Germinal center (tissue), 1 donor: ENCODE data around the gene ZNRF1.

Experiments
- DNase-seq: peaks from one replicate; pipeline ENCODE4 v3.0.0; 2012; ENCODE audit warnings: mixed read lengths, low spot score

ZNRF1 gene

DNA sequence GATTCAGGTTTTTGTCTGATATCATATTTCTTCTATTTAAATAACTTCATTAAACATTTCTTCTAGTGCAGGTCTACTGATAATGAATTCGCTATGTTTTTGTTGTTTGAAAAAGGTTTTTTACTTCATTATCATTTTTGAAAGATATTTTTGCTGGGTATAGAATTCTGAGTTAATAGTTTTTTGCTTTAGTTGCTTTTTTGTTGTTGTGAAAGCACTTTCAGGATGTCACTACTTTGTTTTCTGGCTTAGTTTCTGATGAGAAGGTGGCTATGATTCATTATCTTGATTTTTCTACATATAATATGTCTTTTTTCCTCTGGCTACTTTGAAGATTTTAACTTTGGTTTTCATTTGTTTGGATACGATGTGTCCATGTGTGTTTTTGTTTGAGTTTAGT is 153.0 kb downstream of the ZNRF1 start:
- no peak for DNase-seq

- no peak for DNase-seq
Measured at GRCh38 chr16:75152635-75153034, 153.8 kb downstream of the ZNRF1 start.

DNA sequence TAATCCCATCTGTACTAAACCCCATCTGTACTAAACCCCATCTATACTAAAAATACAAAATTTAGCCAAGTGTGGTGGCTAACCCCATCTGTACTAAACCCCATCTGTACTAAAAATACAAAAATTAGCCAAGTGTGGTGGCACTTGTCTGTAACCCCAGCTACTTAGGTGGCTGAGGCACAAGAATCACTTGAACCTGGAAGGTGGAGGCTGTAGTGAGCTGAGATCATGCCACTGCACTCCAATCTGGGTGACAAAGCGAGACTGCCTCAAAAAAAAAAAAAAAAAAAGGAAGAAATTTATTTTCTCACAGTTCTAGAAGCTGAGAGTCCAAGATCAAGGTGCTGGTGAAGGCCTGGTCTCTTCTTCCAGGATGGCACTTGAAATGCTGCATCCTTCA is 161.6 kb downstream of the ZNRF1 start:
- DNase-seq = no peak
